Measurements from ENCODE around the gene TEX2. TPM values are rescaled to one million over a fixed set of nuclear protein-coding genes. Genes with fewer than 3 reads are reported as not detected.
A peak's percentile ranks its signal among the peaks of the same experiment; 100 is the strongest.
"Not testable (repeated sequence)": the region's sequence is repeated elsewhere in the genome, so short reads cannot be mapped to it uniquely, and the experiment has no call there.

Gene TEX2
- total RNA-seq, 1 donor from 2014 or later = 39.5 TPM

GRCh38 chr17:64198331-64199090, 64.5 kb downstream of the TEX2 start:
- intact Hi-C loops (cut with DNase I) = no loop called here
- DNase-seq (ENCODE audit: low spot score) = no peak
- ATAC-seq = no peak

- intact Hi-C loops (cut with DNase I) = no loop called here
- no peak for DNase-seq (ENCODE audit: low spot score)
- ATAC-seq = no peak
Observed at GRCh38 chr17:64196601-64197000, 66.5 kb downstream of the TEX2 start.

- intact Hi-C loops (cut with DNase I) = no loop called here
- DNase-seq (ENCODE audit: low spot score) = no peak
- no peak for ATAC-seq
Observed at GRCh38 chr17:64193561-64193960, 69.5 kb downstream of the TEX2 start.

- DNase-seq (ENCODE audit: low spot score) = no peak
- intact Hi-C loops (cut with DNase I) = no loop called here
- ATAC-seq = no peak
Observed at GRCh38 chr17:64192589-64192988, 70.5 kb downstream of the TEX2 start.

GRCh38 chr17:64190472-64190871, 72.6 kb downstream of the TEX2 start:
- ATAC-seq (no peak), DNase-seq (ENCODE audit: low spot score) (no peak)
- intact Hi-C loops (cut with DNase I) = no loop called here

GRCh38 chr17:64188088-64188487, 75.0 kb downstream of the TEX2 start:
- DNase-seq (ENCODE audit: low spot score) = no peak
- ATAC-seq = no peak
- intact Hi-C loops (cut with DNase I) = no loop called here

GRCh38 chr17:64187093-64187895, 75.8 kb downstream of the TEX2 start:
- no peak for DNase-seq (ENCODE audit: low spot score)
- no peak for ATAC-seq
- intact Hi-C loops (cut with DNase I) = no loop called here

GRCh38 chr17:64186171-64187092, 76.6 kb downstream of the TEX2 start:
- ATAC-seq (no peak), DNase-seq (ENCODE audit: low spot score) (no peak)
- intact Hi-C loops (cut with DNase I) = no loop called here

GRCh38 chr17:64185557-64185956, 77.5 kb downstream of the TEX2 start:
- DNase-seq (ENCODE audit: low spot score); intact Hi-C loops (cut with DNase I): not testable (repeated sequence)
- peak; percentile 65 for ATAC-seq

- intact Hi-C loops (cut with DNase I) = no loop called here
- ATAC-seq (no peak), DNase-seq (ENCODE audit: low spot score) (no peak)
Observed at GRCh38 chr17:64185101-64185500, 78.0 kb downstream of the TEX2 start.

- intact Hi-C loops (cut with DNase I) = no loop called here
- ATAC-seq (no peak), DNase-seq (ENCODE audit: low spot score) (no peak)
Observed at GRCh38 chr17:64183815-64184214, 79.2 kb downstream of the TEX2 start.

GRCh38 chr17:64182325-64183012, 80.6 kb downstream of the TEX2 start:
- DNase-seq (ENCODE audit: low spot score) (no peak), ATAC-seq (no peak)
- intact Hi-C loops (cut with DNase I) = no loop called here

- peak; percentile 50 for ATAC-seq
- intact Hi-C loops (cut with DNase I) = no loop called here
Observed at GRCh38 chr17:64180089-64181073, 82.7 kb downstream of the TEX2 start.

GRCh38 chr17:64179024-64179423, 84.0 kb downstream of the TEX2 start:
- DNase-seq (ENCODE audit: low spot score); ATAC-seq; intact Hi-C loops (cut with DNase I): not testable (repeated sequence)

More at GRCh38 chr17:64180089-64181073, 82.7 kb downstream of the TEX2 start:
- DNase-seq (ENCODE audit: low spot score) = no peak

- ATAC-seq (no peak), DNase-seq (ENCODE audit: low spot score) (no peak)
- intact Hi-C loops (cut with DNase I) = no loop called here
Observed at GRCh38 chr17:64178011-64178825, 84.8 kb downstream of the TEX2 start.

GRCh38 chr17:64177311-64178010, 85.6 kb downstream of the TEX2 start:
- ATAC-seq (no peak), DNase-seq (ENCODE audit: low spot score) (no peak)
- intact Hi-C loops (cut with DNase I) = no loop called here
